Nephron progenitor cell (in vitro differentiated cells): Measurements from ENCODE around the gene ZDHHC14.

Experiments
- DNase-seq: peaks from one replicate; pipeline ENCODE4 v3.0.0; 2021
- H3K27ac Mint-ChIP-seq: 2 replicates; pipeline ENCODE4 v1.8.0; 2021; ENCODE audit warnings: mild to moderate bottlenecking, moderate library complexity, mixed read lengths
- H3K27me3 Mint-ChIP-seq: 2 replicates; pipeline ENCODE4 v1.8.0; 2021; ENCODE audit warnings: mild to moderate bottlenecking, low read depth, mixed read lengths; ENCODE audit not compliant: poor library complexity
- H3K36me3 Mint-ChIP-seq: 2 replicates; pipeline ENCODE4 v1.8.0; 2021; ENCODE audit warnings: low read depth, mixed read lengths
- H3K4me1 Mint-ChIP-seq: 2 replicates; pipeline ENCODE4 v1.8.0; 2021; ENCODE audit warnings: mixed read lengths
- H3K4me3 Mint-ChIP-seq: 2 replicates; pipeline ENCODE4 v1.8.0; 2021; ENCODE audit warnings: mild to moderate bottlenecking, moderate library complexity, mixed read lengths
- H3K9me3 Mint-ChIP-seq: 2 replicates; pipeline ENCODE4 v1.8.0; 2021; ENCODE audit warnings: mild to moderate bottlenecking, moderate library complexity, mixed read lengths
- CTCF ChIP-seq: fragments of 200-600 bp; sonication (generic); IDR thresholded peaks from 2 replicates; pipeline ENCODE4 v1.5.0; 2021; ENCODE audit warnings: antibody characterized with exemption

The ZDHHC14 gene

GRCh38 chr6:157713451-157714152 is 332.6 kb downstream of the ZDHHC14 start:
- Mint-ChIP-seq H3K27ac (peak overlapping the region; percentile 68), H3K4me1 (peaks cover 79% of the 10 kb centered on the region), H3K27me3 (peaks cover 9% of the 10 kb centered on the region), H3K36me3 (no peaks in the 10 kb centered on the region), H3K9me3 (no peaks in the 10 kb centered on the region), H3K4me3 (no peak overlapping the region)
- DNase-seq = no peak
- TF ChIP-seq CTCF = no peak

- TF ChIP-seq CTCF = no peak
These were observed 333.1 kb downstream of the ZDHHC14 start for GRCh38 chr6:157714153-157714490.

GRCh38 chr6:157715728-157716164 is 334.8 kb downstream of the ZDHHC14 start:
- Mint-ChIP-seq H3K9me3 (no peaks in the 10 kb centered on the region), H3K27ac (peak overlapping the region; percentile 48)
- no peak for DNase-seq

More at GRCh38 chr6:157714153-157714490, 333.1 kb downstream of the ZDHHC14 start:
- H3K27ac Mint-ChIP-seq = no peak overlapping the region
- no peak for DNase-seq
- H3K27me3 Mint-ChIP-seq = peaks cover 7% of the 10 kb centered on the region
- H3K9me3 Mint-ChIP-seq = no peaks in the 10 kb centered on the region
- no peak overlapping the region for H3K4me3 Mint-ChIP-seq
- H3K4me1 Mint-ChIP-seq = peaks cover 81% of the 10 kb centered on the region
- no peaks in the 10 kb centered on the region for H3K36me3 Mint-ChIP-seq

GRCh38 chr6:157716251-157716995 is 335.4 kb downstream of the ZDHHC14 start:
- peak; percentile 14 for DNase-seq
- Mint-ChIP-seq H3K9me3 (no peaks in the 10 kb centered on the region), H3K27me3 (peaks cover 3% of the 10 kb centered on the region), H3K4me3 (peak overlapping the region; percentile 65), H3K36me3 (no peaks in the 10 kb centered on the region), H3K27ac (peak overlapping the region; percentile 96), H3K4me1 (peaks cover 70% of the 10 kb centered on the region)
- TF ChIP-seq CTCF = no peak

More at GRCh38 chr6:157715728-157716164, 334.8 kb downstream of the ZDHHC14 start:
- H3K27me3 Mint-ChIP-seq = peaks cover 3% of the 10 kb centered on the region
- no peaks in the 10 kb centered on the region for H3K36me3 Mint-ChIP-seq
- peak overlapping the region; percentile 8 for H3K4me3 Mint-ChIP-seq
- TF ChIP-seq CTCF = no peak
- peaks cover 69% of the 10 kb centered on the region for H3K4me1 Mint-ChIP-seq

GRCh38 chr6:157717340-157717748 is 336.4 kb downstream of the ZDHHC14 start:
- H3K27ac Mint-ChIP-seq = peak overlapping the region; percentile 96
- H3K36me3 Mint-ChIP-seq = no peaks in the 10 kb centered on the region
- H3K9me3 Mint-ChIP-seq = no peaks in the 10 kb centered on the region
- no peaks in the 10 kb centered on the region for H3K27me3 Mint-ChIP-seq
- TF ChIP-seq CTCF = no peak
- peak; percentile 37 for DNase-seq
- H3K4me1 Mint-ChIP-seq = peaks cover 66% of the 10 kb centered on the region
- H3K4me3 Mint-ChIP-seq = peak overlapping the region; percentile 65
